MM.1S (cell line): ENCODE results near the gene ANKUB1.
A peak's percentile ranks its signal among the peaks of the same experiment; 100 is the strongest.

Experiments
- DNase-seq: peaks from one replicate; pipeline ENCODE4 v3.0.0-alpha.2; 2015
- H2AFZ ChIP-seq: fragments of 300-600 bp; sonication (generic); 2 replicates; pipeline ENCODE4 v1.6.0; 2016; ENCODE audit warnings: antibody characterized with exemption, low read length
- H3F3A ChIP-seq: fragments of 300-600 bp; sonication (generic); 2 replicates; pipeline ENCODE4 v1.6.1; 2016; ENCODE audit warnings: mild to moderate bottlenecking, antibody characterized with exemption, low read length, moderate library complexity, mixed read lengths; ENCODE audit not compliant: insufficient read depth
- H3K27ac ChIP-seq: fragments of 300-600 bp; sonication (generic); 2 replicates; pipeline ENCODE4 v1.5.1; 2016; ENCODE audit warnings: mild to moderate bottlenecking, low read length
- H3K27me3 ChIP-seq: fragments of 300-600 bp; sonication (generic); replicated peaks from 2 replicates; pipeline ENCODE4 v1.6.0; 2016; ENCODE audit warnings: low read length; ENCODE audit not compliant: insufficient read depth
- H3K36me3 ChIP-seq: fragments of 300-600 bp; sonication (generic); replicated peaks from 2 replicates; pipeline ENCODE4 v1.6.1; 2016; ENCODE audit warnings: mild to moderate bottlenecking, low read length, mixed read lengths; ENCODE audit not compliant: insufficient read depth
- H3K4me1 ChIP-seq: fragments of 300-600 bp; sonication (generic); 2 replicates; pipeline ENCODE4 v1.6.1; 2016; ENCODE audit warnings: low read length, mixed read lengths
- H3K4me2 ChIP-seq: fragments of 300-600 bp; sonication (generic); 2 replicates; pipeline ENCODE4 v1.6.0; 2016; ENCODE audit warnings: low read depth, low read length
- H3K4me3 ChIP-seq: fragments of 300-600 bp; sonication (generic); 2 replicates; pipeline ENCODE4 v1.5.1; 2016; ENCODE audit warnings: low read length, mixed read lengths
- H3K79me2 ChIP-seq: fragments of 300-600 bp; sonication (generic); 2 replicates; pipeline ENCODE4 v1.6.1; 2016; ENCODE audit warnings: mixed run types, low read length, mixed read lengths
- H3K9ac ChIP-seq: fragments of 300-600 bp; sonication (generic); 2 replicates; pipeline ENCODE4 v1.6.1; 2016; ENCODE audit warnings: low read length, mixed read lengths
- H3K9me2 ChIP-seq: fragments of 300-600 bp; sonication (generic); replicated peaks from 2 replicates; pipeline ENCODE4 v1.6.1; 2016; ENCODE audit warnings: mild to moderate bottlenecking, low read length, mixed read lengths; ENCODE audit not compliant: insufficient read depth
- H3K9me3 ChIP-seq: fragments of 300-600 bp; sonication (generic); replicated peaks from 2 replicates; pipeline ENCODE4 v1.6.1; 2016; ENCODE audit warnings: mild to moderate bottlenecking, low read length, mixed read lengths; ENCODE audit not compliant: insufficient read depth
- H4K20me1 ChIP-seq: fragments of 300-600 bp; sonication (generic); 2 replicates; pipeline ENCODE4 v1.6.1; 2016; ENCODE audit warnings: mild to moderate bottlenecking, low read length, moderate library complexity, mixed read lengths; ENCODE audit not compliant: insufficient read depth
- CTCF ChIP-seq: fragments of 300-600 bp; sonication (generic); IDR thresholded peaks from 2 replicates; pipeline ENCODE4 v1.5.1; 2016; ENCODE audit warnings: antibody characterized with exemption, low read length, mixed read lengths
- EZH2 ChIP-seq: fragments of 300-600 bp; sonication (generic); optimal IDR thresholded peaks from 2 replicates; pipeline ENCODE3; 2017; ENCODE audit warnings: low read depth, mild to moderate bottlenecking, antibody characterized with exemption, low read length, mixed read lengths
- EZH2phosphoT487 ChIP-seq: fragments of 300-600 bp; sonication (generic); IDR thresholded peaks from 2 replicates; pipeline ENCODE4 v1.6.1; 2018; ENCODE audit warnings: antibody characterized with exemption, low read length

ANKUB1 gene

GRCh38 chr3:149809699-149810098 lies 17.3 kb upstream of the ANKUB1 start:
- Histone ChIP-seq H3K27ac (no peak overlapping the region), H3K4me3 (no peak overlapping the region), H3K4me2 (no peak overlapping the region), H4K20me1 (no peaks in the 10 kb centered on the region), H2AFZ (no peak overlapping the region), H3F3A (peaks cover 2% of the 10 kb centered on the region; the same call in 1 of the 2 replicates), H3K4me1 (peaks cover 24% of the 10 kb centered on the region), H3K9ac (no peak overlapping the region), H3K36me3 (no peaks in the 10 kb centered on the region), H3K79me2 (peaks cover 16% of the 10 kb centered on the region), H3K9me3 (no peaks in the 10 kb centered on the region), H3K9me2 (no peaks in the 10 kb centered on the region), H3K27me3 (no peaks in the 10 kb centered on the region; the same call in 1 of the 2 replicates)
- TF ChIP-seq CTCF, result no peak
- DNase-seq, result no peak

DNA sequence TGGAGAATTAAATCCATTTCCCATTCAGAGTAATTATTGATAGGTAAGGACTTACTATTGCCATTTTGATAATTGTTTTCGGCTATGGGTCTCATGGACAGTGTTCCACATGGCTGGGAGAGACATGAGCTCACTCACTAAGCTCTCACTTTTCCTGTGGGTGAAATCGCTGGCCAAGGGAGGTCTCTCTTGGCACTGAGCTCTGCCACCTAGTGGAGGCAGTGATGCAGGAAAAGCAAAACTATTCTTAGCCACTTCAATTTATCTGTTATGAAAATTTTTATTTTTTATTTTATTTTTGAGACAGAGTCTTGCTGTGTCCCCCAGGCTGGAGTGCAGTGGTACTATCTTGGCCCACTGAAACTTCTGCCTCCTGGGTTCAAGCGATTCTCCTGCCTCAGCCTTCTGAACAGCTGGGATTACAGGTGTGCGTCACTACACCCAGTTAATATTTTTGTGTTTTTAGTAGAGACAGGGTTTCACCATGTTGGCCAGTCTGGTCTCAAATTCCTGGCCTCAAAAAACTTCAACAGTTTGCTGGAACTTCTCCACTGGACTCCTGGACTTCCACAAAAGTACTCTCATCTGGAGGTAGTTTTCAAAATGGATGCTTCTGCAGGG lies 16.0 kb upstream of the ANKUB1 start:
- Histone ChIP-seq H3K79me2 (peaks cover 2% of the 10 kb centered on the region), H3K27ac (no peak overlapping the region), H3K4me2 (peak overlapping the region; percentile 27; the same call in 1 of the 2 replicates), H3K9me2 (no peaks in the 10 kb centered on the region), H3K4me1 (peaks cover 19% of the 10 kb centered on the region), H4K20me1 (no peaks in the 10 kb centered on the region), H2AFZ (no peak overlapping the region), H3F3A (0 out of 2 replicates have a peak, but pooled peaks cover 1% of the 10 kb centered on the region), H3K36me3 (no peaks in the 10 kb centered on the region), H3K9ac (no peak overlapping the region), H3K4me3 (no peak overlapping the region), H3K27me3 (no peaks in the 10 kb centered on the region; the same call in 1 of the 2 replicates), H3K9me3 (no peaks in the 10 kb centered on the region)
- DNase-seq, result peak; percentile 64
- TF ChIP-seq CTCF (peak; percentile 65), EZH2 (no peak), EZH2phosphoT487 (no peak)

GRCh38 chr3:149806171-149806778 lies 13.9 kb upstream of the ANKUB1 start:
- Histone ChIP-seq H3K4me3 (no peak overlapping the region), H2AFZ (no peak overlapping the region), H4K20me1 (no peaks in the 10 kb centered on the region), H3K9ac (no peak overlapping the region), H3F3A (no peaks in the 10 kb centered on the region), H3K79me2 (no peaks in the 10 kb centered on the region), H3K27me3 (no peaks in the 10 kb centered on the region; the same call in 1 of the 2 replicates), H3K9me2 (no peaks in the 10 kb centered on the region), H3K4me2 (peak overlapping the region; percentile 12; the same call in 1 of the 2 replicates), H3K27ac (no peak overlapping the region), H3K9me3 (no peaks in the 10 kb centered on the region), H3K4me1 (peaks cover 13% of the 10 kb centered on the region), H3K36me3 (no peaks in the 10 kb centered on the region)
- TF ChIP-seq EZH2 (no peak), EZH2phosphoT487 (no peak), CTCF (no peak)
- DNase-seq, result no peak
